HG02798 (cell line): ENCODE results near the gene CADM1.
A peak's percentile ranks its signal among the peaks of the same experiment; 100 is the strongest.

ENCODE experiments used
- ATAC-seq: cut with Tn5 transposase; IDR thresholded peaks from one replicate; pipeline ENCODE4 v1.9.1; 2021; ENCODE audit warnings: mild to moderate bottlenecking; ENCODE audit not compliant: unreplicated experiment, poor library complexity

The CADM1 gene

GRCh38 chr11:115263799-115264656 is 240.2 kb downstream of the CADM1 start:
- no peak for ATAC-seq

- no peak for ATAC-seq
Measured at GRCh38 chr11:115258216-115258615, 246.0 kb downstream of the CADM1 start.

- no peak for ATAC-seq
Measured at GRCh38 chr11:115257678-115258077, 246.5 kb downstream of the CADM1 start.

- no peak for ATAC-seq
Measured at GRCh38 chr11:115257270-115257669, 246.9 kb downstream of the CADM1 start.

GRCh38 chr11:115256397-115257197 is 247.6 kb downstream of the CADM1 start:
- ATAC-seq = peak; percentile 96

- ATAC-seq = no peak
Measured at GRCh38 chr11:115255006-115255762, 249.0 kb downstream of the CADM1 start.

- no peak for ATAC-seq
Measured at GRCh38 chr11:115251126-115251525, 253.1 kb downstream of the CADM1 start.

GRCh38 chr11:115249061-115249578 is 255.1 kb downstream of the CADM1 start:
- ATAC-seq = no peak

- no peak for ATAC-seq
Measured at GRCh38 chr11:115247953-115248352, 256.3 kb downstream of the CADM1 start.

- no peak for ATAC-seq
Measured at GRCh38 chr11:115247361-115247760, 256.9 kb downstream of the CADM1 start.

GRCh38 chr11:115244758-115245157 is 259.5 kb downstream of the CADM1 start:
- ATAC-seq = no peak

GRCh38 chr11:115244296-115244695 is 259.9 kb downstream of the CADM1 start:
- no peak for ATAC-seq

- ATAC-seq = no peak
Measured at GRCh38 chr11:115242982-115243381, 261.2 kb downstream of the CADM1 start.

GRCh38 chr11:115241899-115242298 is 262.3 kb downstream of the CADM1 start:
- no peak for ATAC-seq

GRCh38 chr11:115238791-115239190 is 265.4 kb downstream of the CADM1 start:
- no peak for ATAC-seq

GRCh38 chr11:115238086-115238485 is 266.1 kb downstream of the CADM1 start:
- ATAC-seq = no peak

GRCh38 chr11:115237578-115237977 is 266.6 kb downstream of the CADM1 start:
- no peak for ATAC-seq

- ATAC-seq = no peak
Measured at GRCh38 chr11:115234794-115235193, 269.4 kb downstream of the CADM1 start.

GRCh38 chr11:115226556-115226955 is 277.7 kb downstream of the CADM1 start:
- ATAC-seq = no peak

GRCh38 chr11:115224551-115224950 is 279.7 kb downstream of the CADM1 start:
- no peak for ATAC-seq
